HG03342 (cell line): Measurements from ENCODE around the gene ANP32B.
"Not testable (repeated sequence)": the region's sequence is repeated elsewhere in the genome, so short reads cannot be mapped to it uniquely, and the experiment has no call there.

ENCODE experiments used
- ATAC-seq: cut with Tn5 transposase; IDR thresholded peaks from one replicate; pipeline ENCODE4 v1.9.1; 2021; ENCODE audit warnings: mild to moderate bottlenecking, moderate library complexity; ENCODE audit not compliant: unreplicated experiment

Gene ANP32B

DNA sequence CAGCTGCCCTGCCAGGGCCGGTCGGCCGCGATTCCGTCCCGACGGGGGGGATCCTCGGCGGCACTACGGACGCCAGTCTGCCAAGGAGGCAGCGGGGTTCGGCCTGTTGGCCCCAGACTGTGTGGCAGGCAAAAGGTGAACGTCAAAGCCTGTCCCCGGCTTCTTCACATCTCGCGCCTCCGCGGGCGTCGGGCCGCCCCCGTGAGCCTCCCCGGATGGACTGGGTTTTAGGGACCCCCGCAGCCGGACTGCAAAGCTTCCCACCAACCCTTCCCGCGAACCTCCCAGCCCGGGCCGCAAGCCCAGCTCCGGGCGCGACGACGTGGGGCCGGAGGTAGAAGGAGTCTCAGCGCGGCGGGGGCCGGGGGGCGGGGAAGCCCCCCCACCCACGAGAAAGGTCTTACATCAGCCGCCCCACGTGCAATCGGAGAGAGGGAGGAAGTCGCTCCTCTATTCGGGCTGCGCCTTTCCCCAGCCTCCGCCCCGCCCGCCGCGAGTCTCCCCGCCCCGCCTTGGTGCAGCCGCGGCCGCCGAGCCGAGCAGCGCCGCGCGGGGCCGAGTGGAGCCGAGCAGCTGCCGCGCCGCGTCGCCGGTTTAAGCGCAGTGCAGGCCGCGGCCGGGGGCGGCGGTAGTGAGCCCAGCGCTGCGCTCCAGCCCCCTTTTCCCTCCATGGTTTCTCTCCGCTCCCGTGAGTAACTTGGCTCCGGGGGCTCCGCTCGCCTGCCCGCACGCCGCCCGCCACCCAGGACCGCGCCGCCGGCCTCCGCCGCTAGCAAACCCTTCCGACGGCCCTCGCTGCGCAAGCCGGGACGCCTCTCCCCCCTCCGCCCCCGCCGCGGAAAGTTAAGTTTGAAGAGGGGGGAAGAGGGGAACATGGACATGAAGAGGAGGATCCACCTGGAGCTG is at the start of gene ANP32B:
TSS of gene ANP32B (plus strand) at position 659 of the 906 bp plus-strand sequence. CDS start at position 874, 215 bp downstream.
- peak; percentile 75 for ATAC-seq

DNA sequence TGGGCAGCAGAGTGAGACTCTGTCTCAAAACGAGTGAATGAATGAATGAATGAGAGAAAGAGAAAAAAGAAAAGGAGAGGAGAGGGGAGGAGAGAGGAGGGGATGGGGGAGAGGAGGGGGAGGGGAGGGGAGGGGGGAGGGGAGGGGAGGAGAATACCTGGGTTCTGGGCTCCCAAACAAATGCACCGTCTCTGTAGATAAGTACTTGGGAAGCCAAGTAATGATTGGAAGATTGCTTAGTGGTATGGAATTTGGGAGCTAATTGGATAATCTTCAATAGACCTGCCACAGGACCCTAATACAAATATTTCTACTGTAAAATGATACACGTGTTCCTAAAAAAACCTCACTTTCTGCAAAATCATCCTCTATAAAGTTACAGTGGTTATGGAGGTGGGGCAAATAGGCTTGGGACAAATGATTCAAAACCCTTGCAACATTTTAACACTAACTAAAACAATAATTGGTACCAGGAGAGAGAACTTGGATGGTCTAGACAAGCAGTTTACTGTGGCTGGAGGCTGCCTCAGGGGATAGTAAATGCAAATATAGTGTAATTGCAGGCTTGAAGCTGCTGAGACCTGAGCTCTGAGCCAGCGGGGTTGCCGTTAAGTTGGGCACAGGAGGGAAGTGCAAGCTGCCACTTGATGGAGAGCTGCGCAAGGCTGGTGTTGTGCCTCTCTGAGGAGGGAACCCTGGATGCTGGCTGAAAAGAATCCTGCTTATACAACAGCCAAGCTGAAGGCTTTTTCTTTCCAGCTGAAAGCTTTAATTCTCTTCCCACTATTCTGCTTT is 48.6 kb upstream of the ANP32B start:
- ATAC-seq, result no peak

DNA sequence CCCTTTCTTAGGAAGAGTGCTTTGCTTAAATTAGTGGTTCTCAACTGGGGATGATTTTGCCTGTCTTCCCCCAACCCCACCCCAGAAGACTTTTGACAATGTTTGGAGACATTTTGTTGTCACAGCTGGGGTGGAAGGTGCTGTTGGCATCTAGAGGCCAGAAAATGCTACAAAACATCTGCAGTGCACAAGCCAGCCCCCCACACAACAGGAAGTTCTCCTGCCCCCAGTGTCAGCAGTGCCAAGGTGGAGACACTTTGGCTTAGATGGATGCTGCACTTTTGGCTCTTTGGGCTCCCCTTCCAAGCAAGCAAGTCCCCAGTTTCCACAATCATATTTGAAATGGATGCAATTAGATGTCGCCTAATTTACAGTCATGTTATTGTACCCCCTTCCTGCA is 47.9 kb upstream of the ANP32B start:
- no peak for ATAC-seq

DNA sequence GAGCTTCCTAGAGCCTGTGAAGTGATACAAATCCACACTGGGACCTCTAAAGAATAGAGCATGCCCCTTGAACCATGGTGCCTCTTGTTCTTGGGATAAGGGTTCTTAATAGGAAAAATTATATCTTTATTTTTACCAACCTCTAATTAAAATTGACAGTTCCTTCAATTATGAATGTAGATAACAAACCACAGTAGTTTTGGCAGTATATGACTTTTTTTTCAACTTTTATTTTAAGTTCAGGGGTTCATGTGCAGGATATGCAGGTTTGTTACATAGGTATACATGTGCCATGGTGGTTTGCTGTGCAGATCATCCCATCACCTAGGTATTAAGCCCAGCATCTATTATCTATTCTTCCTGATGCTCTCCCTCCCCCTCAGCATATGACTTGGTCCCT is 46.1 kb upstream of the ANP32B start:
- no peak for ATAC-seq

DNA sequence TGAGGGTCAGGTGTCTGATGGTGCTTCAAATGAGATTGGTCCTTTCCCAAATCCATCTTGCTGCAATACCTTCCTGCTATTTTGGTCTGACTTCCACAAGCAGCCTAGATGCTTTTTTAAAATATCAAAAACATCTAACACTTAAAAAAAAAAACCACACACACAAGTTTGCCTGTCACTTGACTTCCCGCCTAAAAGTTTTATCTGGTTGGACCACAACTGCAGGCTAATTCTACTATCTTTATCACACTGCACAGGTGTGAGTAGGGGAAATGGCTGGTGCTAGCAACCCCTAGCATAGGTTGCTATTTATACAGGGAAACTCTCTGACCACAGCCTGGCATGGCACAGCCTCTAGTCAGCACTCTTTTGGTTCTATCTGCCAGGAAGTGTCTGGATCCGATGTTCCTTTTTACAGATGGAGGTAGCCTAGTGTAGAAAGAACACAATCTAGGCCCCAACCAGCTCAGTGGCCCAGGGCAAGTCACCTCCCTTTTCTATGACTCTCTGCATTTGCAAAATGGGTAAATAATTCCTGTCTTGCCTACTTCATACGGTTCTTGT is 45.0 kb upstream of the ANP32B start, which contains the start of gene HEMGN:
TSS of gene HEMGN (minus strand) at position 92 of the 564 bp plus-strand sequence. CDS start at position 56, 36 bp downstream.
- ATAC-seq, result no peak

DNA sequence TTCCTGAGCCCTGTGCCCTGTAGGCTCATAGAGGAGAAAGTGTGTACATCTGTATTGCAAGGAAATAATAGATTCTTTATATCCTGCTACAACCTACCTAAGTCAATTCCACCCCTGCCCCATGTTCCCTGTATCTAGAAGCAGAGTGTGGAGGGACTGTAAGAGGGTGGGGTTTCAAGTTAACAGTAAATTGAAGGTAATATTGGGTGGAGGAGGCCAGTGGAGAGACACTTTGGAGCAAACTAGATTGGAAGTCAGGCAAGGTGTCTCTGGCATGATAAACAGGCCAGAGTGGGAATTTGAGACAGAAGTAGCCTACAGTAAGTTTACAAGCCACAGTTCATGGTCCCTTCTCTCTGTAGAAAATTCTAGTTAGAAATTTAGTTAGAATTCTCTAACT is 42.9 kb upstream of the ANP32B start:
- ATAC-seq, result no peak

DNA sequence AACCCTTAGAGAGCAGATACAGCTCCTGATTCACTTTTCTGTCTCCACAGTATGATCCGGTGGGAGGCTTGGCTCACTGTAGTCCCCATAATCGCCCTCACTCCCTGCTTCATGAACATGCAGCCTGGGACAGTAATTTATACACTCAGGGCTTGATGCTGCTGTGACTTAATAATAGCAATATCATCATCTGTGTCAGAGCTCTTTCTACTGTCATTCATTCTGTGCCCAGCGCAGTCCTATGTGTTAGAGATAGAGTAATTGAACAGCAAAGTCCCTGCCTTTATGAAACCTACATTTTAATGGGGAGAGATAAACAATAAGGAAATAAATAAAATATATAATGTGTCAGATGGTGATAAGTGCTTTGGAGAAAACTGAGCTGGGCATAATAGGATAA is 42.4 kb upstream of the ANP32B start:
- ATAC-seq, result no peak

DNA sequence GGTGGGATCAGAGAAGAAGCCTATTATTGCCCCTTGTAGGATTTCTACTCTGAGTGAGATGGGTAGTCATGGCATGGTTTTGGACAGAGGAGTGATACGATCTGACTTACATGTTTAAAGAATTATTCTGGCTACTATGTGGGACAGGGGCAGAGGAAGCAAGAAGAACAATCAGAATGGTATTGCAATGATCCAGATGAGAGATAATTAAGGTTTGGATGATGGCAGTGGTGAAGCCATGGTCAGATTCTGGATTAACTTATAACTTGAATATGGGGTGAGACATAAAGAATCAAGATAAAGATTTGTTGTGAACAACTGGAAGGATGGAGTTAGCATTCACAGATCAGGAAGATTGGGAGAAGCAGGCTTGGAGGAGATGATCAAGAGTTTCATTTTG is 41.8 kb upstream of the ANP32B start:
- ATAC-seq, result no peak

DNA sequence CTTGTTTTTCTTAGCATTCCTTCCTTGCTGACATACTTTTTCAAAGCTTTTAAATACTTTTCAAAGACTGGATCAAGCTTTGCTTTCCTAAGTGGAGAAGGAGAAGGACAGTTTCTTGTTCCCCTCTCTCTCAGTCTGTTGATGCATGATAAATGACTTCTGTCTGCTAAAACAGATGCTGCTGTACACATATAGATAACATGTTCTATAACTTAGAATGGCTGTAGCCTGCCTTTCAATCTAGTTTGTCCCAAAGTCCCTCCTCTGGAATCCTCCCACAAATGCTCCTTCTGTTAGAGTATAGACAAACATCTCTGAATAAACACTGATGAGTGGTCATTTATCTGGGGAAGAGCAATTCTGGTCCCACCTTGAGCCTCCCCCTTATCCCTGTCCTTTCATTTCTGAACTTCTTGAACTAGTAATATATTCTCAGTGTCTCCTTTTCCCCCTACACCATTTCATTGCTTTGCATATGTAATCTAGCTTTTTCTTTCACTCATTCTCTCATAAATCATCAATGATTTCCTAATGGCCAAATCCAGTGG is 39.8 kb upstream of the ANP32B start:
- no peak for ATAC-seq

DNA sequence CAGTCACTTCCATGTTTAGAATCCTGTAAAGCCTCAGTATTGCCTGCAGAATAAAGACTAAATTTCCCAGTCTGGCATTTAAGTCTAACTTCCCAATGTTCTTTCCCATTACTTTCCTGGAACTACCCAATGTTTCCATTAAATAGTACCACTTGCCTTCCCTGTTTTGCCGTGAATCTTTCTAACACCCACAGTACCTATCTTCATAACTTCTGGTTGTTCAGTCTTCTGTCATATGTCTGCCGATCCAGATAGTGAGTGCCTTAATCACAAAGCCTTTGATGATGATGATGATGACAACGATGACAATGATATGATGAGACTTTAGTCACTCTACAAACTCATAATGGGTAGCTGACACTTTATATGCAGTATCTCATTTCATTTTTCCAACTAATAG is 38.5 kb upstream of the ANP32B start:
- ATAC-seq, result no peak

DNA sequence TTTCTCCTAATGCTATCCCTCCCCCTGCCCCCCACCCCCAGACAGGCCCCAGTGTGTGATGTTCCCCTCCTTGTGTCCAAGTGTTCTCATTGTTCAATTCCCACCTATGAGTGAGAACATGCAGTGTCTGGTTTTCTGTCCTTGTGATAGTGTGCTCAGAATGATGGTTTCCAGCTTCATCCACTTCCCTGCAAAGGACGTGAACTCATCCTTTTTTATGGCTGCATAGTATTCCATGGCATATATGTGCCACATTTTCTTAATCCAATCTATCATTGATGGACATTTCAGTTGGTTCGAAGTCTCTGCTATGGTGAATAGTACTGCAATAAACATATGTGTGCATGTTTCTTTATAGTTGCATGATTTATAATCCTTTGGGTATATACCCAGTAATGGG is 37.7 kb upstream of the ANP32B start:
- ATAC-seq, result not testable (repeated sequence)

DNA sequence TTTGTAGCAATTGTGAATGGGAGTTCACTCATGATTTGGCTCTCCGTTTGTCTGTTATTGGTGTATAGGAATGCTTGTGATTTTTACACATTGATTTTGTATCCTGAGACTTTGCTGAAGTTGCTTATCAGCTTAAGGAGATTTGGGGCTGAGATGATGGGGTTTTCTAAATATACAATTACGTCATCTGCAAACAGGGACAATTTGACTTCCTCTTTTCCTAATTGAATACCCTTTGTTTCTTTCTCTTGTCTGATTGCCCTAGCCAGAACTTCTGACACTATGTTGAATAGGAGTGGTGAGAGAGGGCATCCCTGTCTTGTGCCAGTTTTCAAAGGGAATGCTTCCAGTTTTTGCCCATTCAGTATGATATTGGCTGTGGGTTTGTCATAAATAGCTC is 36.0 kb upstream of the ANP32B start:
- not testable (repeated sequence) for ATAC-seq

DNA sequence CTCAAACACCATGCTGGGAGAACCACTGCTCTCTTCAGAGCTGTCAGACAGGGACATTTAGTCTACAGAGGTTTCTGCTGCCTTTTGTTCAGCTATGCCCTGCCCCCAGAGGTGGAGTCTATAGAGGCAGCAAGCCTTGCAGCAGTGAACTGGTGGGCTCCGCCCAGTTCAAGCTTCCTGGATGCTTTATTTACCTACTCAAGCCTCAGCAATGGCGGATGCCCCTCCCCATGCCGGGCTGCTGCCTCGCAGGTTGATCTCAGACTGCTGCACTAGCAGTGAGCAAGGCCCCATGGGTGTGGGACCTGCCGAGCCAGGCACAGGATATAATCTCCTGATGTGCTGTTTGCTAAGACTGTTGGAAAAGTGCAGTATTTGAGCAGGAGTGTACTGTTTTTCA is 32.3 kb upstream of the ANP32B start:
- not testable (repeated sequence) for ATAC-seq

DNA sequence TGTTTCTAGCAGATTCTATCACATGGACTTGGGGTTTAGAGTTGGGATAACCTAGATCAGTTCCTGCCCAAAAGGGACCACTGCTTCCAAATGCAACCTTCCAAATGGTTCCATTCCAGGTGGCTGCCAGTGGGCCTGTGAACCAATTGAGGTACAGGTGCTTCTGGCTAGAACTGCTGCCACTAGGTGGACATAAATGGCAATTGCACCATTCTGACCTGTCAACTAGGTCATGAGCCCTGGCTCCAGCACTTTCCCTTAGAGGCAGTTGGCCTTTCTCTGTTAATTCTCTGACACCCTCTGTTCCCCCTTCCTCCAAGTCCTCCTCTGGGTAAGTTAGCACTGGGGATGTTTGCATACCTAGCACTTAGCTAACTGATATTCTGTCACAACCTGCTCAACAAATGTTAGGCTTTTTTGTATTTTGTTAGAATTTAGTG is 28.6 kb upstream of the ANP32B start:
- ATAC-seq, result peak; percentile 84

DNA sequence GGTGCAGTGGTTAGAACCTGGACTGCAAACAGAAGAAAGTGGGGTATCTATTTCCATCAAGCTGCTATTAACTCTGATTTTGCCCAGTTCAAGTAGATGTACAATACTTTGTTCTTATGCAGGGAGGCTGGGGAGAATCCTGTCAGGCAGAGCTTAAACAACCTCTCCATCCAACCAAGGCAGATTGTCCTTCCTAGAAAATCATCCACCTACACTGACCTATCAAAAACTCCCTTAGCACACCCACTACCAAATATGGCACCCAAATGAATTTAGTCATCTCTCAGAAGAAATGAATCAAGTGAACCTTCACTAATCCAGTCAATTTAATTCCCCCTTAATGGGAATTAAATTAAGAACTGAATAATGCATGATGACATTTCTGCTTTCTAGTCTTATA is 26.8 kb upstream of the ANP32B start:
- no peak for ATAC-seq

DNA sequence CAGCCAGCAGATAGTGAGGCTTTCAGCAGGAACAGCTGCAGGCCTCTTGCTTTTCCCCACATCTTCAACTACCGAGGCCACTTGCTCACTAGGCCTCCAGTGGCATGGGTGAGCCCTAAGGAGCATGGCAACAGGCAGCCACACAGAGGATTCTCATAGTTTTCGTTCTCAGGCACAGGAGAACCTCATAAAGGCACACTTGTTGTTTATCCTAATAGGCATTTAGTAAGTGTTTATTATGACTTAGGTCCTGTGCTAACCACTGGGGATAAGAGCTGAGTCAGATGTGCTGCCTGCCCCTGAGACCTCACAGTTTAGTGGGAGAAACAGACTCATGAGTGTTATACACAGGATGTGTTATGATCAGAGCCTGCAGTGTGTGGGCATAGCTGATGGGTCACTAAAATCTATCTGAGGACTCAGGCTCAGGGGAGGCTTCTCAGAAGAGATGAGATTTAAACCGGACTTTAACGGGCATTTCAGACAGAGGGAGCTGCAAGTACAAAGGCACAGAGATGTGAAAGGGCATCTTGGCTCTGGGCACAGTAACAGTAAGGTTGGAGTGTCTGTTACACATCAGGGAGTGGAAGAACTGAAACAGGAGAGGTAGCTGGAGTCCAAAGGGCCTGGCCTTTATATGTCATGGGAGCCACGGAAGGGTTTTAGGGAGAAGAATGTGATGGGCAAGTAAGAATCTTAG is 24.2 kb upstream of the ANP32B start:
- ATAC-seq, result no peak

DNA sequence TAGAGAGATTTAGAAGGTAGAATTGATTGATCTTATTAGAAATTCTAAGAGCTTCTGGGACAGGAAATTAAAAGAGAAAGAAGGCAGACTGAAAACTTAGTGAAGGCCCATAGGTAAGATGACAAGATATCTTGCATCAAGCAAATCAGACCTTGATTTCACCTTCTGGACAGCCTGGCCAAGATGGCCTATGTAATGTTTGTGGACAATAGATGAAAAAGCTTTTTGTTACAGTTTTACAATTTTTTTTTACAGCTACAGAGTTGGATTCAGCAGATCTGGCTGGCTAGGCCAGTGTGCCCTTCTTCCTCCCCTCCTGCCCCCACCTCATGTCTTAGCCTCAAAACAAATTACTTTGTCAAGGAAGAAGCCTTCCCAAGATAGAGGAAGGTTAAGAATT is 23.6 kb upstream of the ANP32B start:
- no peak for ATAC-seq

DNA sequence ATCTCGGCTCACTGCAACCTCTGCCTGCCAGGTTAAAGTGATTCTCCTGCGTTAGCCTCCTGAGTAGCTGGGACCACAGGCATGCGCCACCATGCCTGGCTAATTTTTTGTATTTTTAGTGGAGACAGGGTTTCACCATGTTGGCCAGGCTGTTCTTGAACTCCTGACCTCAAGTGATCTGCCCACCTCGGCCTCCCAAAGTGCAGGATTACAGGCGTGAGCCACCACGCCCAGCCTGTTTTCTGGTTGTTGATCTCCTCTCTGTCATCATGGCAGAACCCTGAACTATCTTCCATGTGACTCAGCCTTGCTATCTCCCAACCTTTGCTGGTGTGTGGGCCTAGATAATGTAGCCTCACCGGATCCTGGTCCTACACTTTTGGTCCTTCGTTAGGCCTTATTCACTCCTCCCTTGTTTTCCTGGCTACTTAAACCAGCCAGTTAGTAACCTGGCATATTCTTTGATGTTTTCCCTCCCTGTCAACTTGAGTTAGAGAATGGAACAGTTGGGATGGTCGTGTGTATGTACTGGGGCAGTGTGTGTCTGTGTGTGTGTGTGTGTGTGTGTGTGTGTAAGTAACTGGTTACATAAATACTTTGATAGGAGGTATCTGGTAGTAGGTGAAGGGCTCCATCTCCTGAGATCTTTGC is 22.3 kb upstream of the ANP32B start:
- ATAC-seq, result not testable (repeated sequence)

DNA sequence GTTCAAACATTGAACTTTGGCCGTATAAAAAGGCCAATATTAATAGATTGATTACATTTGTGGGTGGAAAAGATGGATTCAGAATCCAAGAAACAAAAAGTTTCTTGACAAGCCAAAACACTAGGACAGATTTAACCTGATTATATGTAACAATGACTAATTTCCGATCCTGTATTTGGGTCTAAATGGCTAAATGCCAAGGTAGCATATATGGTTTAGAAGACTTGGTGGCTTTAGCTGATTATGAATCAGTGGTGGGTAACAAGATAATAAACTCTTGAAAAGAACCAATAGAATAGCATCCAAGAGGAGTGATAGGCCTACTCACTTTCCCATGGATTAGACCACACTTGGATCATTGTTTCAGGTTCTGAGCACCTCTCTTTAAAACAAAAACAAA is 21.8 kb upstream of the ANP32B start:
- no peak for ATAC-seq

DNA sequence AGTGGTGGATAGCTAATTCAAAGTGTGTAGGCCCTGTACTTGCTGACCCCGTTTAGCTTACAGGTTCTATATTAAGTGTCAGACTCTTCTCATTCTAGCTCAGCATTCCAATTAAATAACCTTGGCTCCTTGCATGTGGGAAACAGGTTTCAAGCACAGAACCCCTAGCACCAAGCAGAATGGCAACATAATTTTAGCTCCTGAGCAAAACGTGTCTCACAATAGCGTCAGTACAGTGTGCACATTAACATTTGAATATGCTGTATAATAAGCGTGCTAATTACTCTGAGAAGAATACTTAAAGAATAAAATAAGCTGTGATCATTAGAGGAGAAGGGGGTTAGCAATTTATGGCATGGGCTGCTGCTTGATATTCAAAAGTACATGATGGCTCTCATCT is 21.0 kb upstream of the ANP32B start:
- no peak for ATAC-seq
